Measurements from ENCODE around the gene TERF2IP. TPM values are rescaled to one million over a fixed set of nuclear protein-coding genes. Genes with fewer than 3 reads are reported as not detected.
A peak's percentile ranks its signal among the peaks of the same experiment; 100 is the strongest.

TERF2IP gene
- total RNA-seq, 1 experiment from 2014 or later, result 16.9 TPM

GRCh38 chr16:75687361-75687760, 39.8 kb downstream of the TERF2IP start:
- ChIA-PET CTCF (no interaction called here), POLR2A (ENCODE audit: unreplicated experiment) (no interaction called here)
- Histone ChIP-seq H3F3A (ENCODE audit: insufficient read depth, low read depth) (no peaks in the 10 kb centered on the region), H3K27me3 (ENCODE audit: insufficient read depth, low read depth) (no peaks in the 10 kb centered on the region; the same call in 1 of the 2 replicates), H3K4me1 (replicated peaks; ENCODE audit: insufficient read depth) (no peaks in the 10 kb centered on the region), H3K36me3 (ENCODE audit: low read depth) (no peaks in the 10 kb centered on the region), H3K9me3 (ENCODE audit: insufficient read depth, low read depth) (no peaks in the 10 kb centered on the region; the same call in 1 of the 2 replicates), H3K27ac (no peak overlapping the region), H3K4me3 (no peak overlapping the region), H3K9me2 (ENCODE audit: insufficient read depth) (no peaks in the 10 kb centered on the region), H3K4me2 (no peak overlapping the region), H2AFZ (no peak overlapping the region), H3K79me2 (ENCODE audit: low read depth) (no peaks in the 10 kb centered on the region), H4K20me1 (ENCODE audit: insufficient read depth) (no peaks in the 10 kb centered on the region)
- intact Hi-C loops (cut with micrococcal nuclease; ENCODE audit: unreplicated experiment), result no loop called here
- no peak for DNase-seq
- BruUV-seq (replicated peaks), result no TSS peak
- TF ChIP-seq CTCF (conservative IDR thresholded peaks at IDR 0.05) (no peak), EZH2 (IDR thresholded peaks at IDR 0.05; ENCODE audit: low read depth) (no peak)

- Histone ChIP-seq H4K20me1 (ENCODE audit: insufficient read depth) (no peaks in the 10 kb centered on the region), H3K9me2 (ENCODE audit: insufficient read depth) (no peaks in the 10 kb centered on the region; the same call in 1 of the 2 replicates), H2AFZ (no peak overlapping the region), H3K4me2 (no peak overlapping the region), H3K9me3 (ENCODE audit: insufficient read depth, low read depth) (no peaks in the 10 kb centered on the region), H3K79me2 (ENCODE audit: low read depth) (no peaks in the 10 kb centered on the region), H3F3A (ENCODE audit: insufficient read depth, low read depth) (no peaks in the 10 kb centered on the region), H3K4me3 (no peak overlapping the region), H3K27me3 (ENCODE audit: insufficient read depth, low read depth) (no peaks in the 10 kb centered on the region), H3K4me1 (replicated peaks; ENCODE audit: insufficient read depth) (no peaks in the 10 kb centered on the region), H3K36me3 (ENCODE audit: low read depth) (no peaks in the 10 kb centered on the region), H3K27ac (no peak overlapping the region)
- no TSS peak for BruUV-seq (replicated peaks)
- no peak for DNase-seq
- TF ChIP-seq EZH2 (IDR thresholded peaks at IDR 0.05; ENCODE audit: low read depth) (no peak), CTCF (conservative IDR thresholded peaks at IDR 0.05) (peak; percentile 41; the same call in 1 of the 2 replicates)
- POLR2A ChIA-PET (ENCODE audit: unreplicated experiment), result no interaction called here
- intact Hi-C loops (cut with micrococcal nuclease; ENCODE audit: unreplicated experiment), result no loop called here
- CTCF ChIA-PET, result no interaction called here
Measured at GRCh38 chr16:75695708-75696107, 48.1 kb downstream of the TERF2IP start.

- Histone ChIP-seq H3K4me2 (no peak overlapping the region), H2AFZ (no peak overlapping the region), H3K27ac (no peak overlapping the region), H3K27me3 (ENCODE audit: insufficient read depth, low read depth) (no peaks in the 10 kb centered on the region), H3K9me3 (ENCODE audit: insufficient read depth, low read depth) (no peaks in the 10 kb centered on the region), H3F3A (ENCODE audit: insufficient read depth, low read depth) (no peaks in the 10 kb centered on the region), H3K4me3 (no peak overlapping the region), H4K20me1 (ENCODE audit: insufficient read depth) (no peaks in the 10 kb centered on the region), H3K9me2 (ENCODE audit: insufficient read depth) (no peaks in the 10 kb centered on the region; the same call in 1 of the 2 replicates), H3K36me3 (ENCODE audit: low read depth) (no peaks in the 10 kb centered on the region), H3K4me1 (replicated peaks; ENCODE audit: insufficient read depth) (no peaks in the 10 kb centered on the region), H3K79me2 (ENCODE audit: low read depth) (no peaks in the 10 kb centered on the region)
- POLR2A ChIA-PET (ENCODE audit: unreplicated experiment), result no interaction called here
- TF ChIP-seq CTCF (conservative IDR thresholded peaks at IDR 0.05), result no peak
- TF ChIP-seq EZH2 (IDR thresholded peaks at IDR 0.05; ENCODE audit: low read depth), result no peak
- no TSS peak for BruUV-seq (replicated peaks)
- CTCF ChIA-PET, result no interaction called here
- intact Hi-C loops (cut with micrococcal nuclease; ENCODE audit: unreplicated experiment), result no loop called here
- DNase-seq, result no peak
Measured at GRCh38 chr16:75697571-75697970, 50.0 kb downstream of the TERF2IP start.
